BLaER1 (cell line): ENCODE measurements around the gene ARL14.
"Not testable (repeated sequence)": the region's sequence is repeated elsewhere in the genome, so short reads cannot be mapped to it uniquely, and the experiment has no call there.

Experiments
- H3K27ac ChIP-seq: shearing (Covaris generic); formaldehyde crosslinking; 2 replicates; pipeline ENCODE4 v1.8.1; 2022
- H3K27me3 ChIP-seq: shearing (Covaris generic); formaldehyde crosslinking; 2 replicates; pipeline ENCODE4 v1.8.1; 2022
- H3K36me3 ChIP-seq: shearing (Covaris generic); formaldehyde crosslinking; 2 replicates; pipeline ENCODE4 v1.8.1; 2022
- H3K4me1 ChIP-seq: shearing (Covaris generic); formaldehyde crosslinking; 2 replicates; pipeline ENCODE4 v1.8.1; 2022
- H3K4me2 ChIP-seq: shearing (Covaris generic); formaldehyde crosslinking; 2 replicates; pipeline ENCODE4 v1.8.1; 2022
- H3K4me3 ChIP-seq: shearing (Covaris generic); formaldehyde crosslinking; 2 replicates; pipeline ENCODE4 v1.8.1; 2022
- H3K9ac ChIP-seq: shearing (Covaris generic); formaldehyde crosslinking; 2 replicates; pipeline ENCODE4 v1.8.1; 2022
- H3K9me3 ChIP-seq: shearing (Covaris generic); formaldehyde crosslinking; 2 replicates; pipeline ENCODE4 v1.8.1; 2022
- H4K20me1 ChIP-seq: shearing (Covaris generic); formaldehyde crosslinking; 2 replicates; pipeline ENCODE4 v1.8.1; 2022
- Cebpa-rat ChIP-seq: shearing (Covaris generic); IDR thresholded peaks from 2 replicates; pipeline ENCODE4 v1.8.1; 2022

Gene ARL14

DNA sequence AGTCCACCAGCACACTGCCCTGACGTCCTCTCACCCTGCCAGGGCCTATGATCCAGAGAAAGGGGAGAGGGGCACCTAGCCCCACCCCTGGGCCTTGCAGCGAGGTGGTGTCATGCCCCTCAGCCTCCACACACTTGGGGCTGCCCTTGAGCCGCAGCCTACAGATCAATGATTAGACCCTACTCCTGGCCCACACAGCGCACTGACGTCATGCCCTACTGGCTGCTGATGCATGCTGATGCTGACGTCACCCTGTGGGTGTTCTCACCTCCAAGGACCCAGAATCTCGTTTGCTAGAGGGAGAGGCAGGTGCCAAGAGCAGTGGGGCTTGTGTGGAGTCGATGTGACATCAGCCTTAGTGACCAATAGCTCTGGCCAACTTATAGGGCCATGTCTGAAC is 18.0 kb downstream of the ARL14 start:
- H3K27ac ChIP-seq: no peak overlapping the region
- TF ChIP-seq Cebpa-rat: no peak
- no peak overlapping the region for H3K9ac ChIP-seq
- no peaks in the 10 kb centered on the region for H3K36me3 ChIP-seq
- H4K20me1 ChIP-seq: no peaks in the 10 kb centered on the region
- no peak overlapping the region for H3K4me2 ChIP-seq
- H3K4me3 ChIP-seq: no peak overlapping the region
- no peaks in the 10 kb centered on the region for H3K27me3 ChIP-seq
- no peaks in the 10 kb centered on the region for H3K9me3 ChIP-seq
- no peaks in the 10 kb centered on the region for H3K4me1 ChIP-seq

DNA sequence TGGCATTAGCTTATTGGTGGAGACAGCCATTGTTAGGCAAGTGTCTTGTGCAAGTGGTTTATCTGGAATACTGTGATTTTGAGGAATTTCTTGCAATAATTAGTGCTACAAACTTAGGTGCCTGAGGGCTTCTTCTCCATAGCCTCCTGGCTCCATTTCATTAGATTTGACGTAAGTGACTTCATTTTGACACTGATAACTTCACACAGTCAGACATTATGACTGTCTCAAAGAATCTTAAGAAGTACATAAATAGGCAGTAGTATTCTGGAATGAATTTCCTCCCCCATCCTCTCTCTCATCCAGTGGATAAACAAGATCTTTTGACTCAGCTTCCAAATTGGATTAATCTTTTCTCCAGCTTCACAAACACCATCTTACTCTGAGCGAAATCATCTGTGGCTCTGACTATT is 19.0 kb downstream of the ARL14 start:
- no peaks in the 10 kb centered on the region for H4K20me1 ChIP-seq
- no peaks in the 10 kb centered on the region for H3K27me3 ChIP-seq
- H3K4me1 ChIP-seq: no peaks in the 10 kb centered on the region
- no peak overlapping the region for H3K9ac ChIP-seq
- no peak for TF ChIP-seq Cebpa-rat
- no peak overlapping the region for H3K4me2 ChIP-seq
- no peaks in the 10 kb centered on the region for H3K9me3 ChIP-seq
- H3K4me3 ChIP-seq: no peak overlapping the region
- no peaks in the 10 kb centered on the region for H3K36me3 ChIP-seq
- H3K27ac ChIP-seq: no peak overlapping the region

DNA sequence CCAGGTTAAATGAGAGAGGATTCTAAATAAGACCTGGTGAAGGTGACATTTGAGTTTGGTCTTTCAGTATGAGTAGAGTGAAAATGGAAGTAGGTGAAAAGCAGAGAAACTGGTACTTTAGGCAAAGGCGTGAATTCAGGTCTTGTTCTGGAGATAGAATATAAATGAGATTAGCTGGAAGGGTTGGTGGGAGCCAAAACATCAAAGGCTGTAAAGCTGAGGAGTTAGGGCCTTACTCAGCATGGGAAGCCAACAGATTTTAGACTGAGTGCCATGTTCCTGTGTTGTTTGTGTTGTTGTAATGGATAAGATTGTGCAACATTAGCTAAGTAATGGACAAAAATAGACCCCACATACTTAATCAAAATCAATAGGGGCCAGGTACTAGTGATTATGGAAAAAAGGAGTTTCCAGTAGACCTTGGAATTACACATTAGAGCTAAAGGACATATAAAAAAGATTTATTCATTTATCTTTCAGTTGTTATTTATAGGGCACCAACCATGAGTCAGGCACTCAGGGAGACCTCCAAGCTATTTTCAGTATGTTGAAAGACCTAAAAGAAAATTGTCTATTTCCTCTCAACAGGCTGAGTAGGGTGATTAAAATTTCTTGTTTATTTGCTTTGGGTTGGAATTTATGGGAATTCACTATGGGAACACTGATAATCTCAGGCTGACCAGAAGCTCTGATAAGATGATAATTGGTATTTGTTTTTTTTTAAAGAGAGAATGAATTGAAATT is 20.8 kb downstream of the ARL14 start:
- Histone ChIP-seq H3K36me3 (no peaks in the 10 kb centered on the region), H3K4me2 (no peak overlapping the region), H3K4me3 (no peak overlapping the region), H3K9ac (no peak overlapping the region), H3K4me1 (no peaks in the 10 kb centered on the region), H3K27ac (no peak overlapping the region), H3K27me3 (no peaks in the 10 kb centered on the region), H4K20me1 (no peaks in the 10 kb centered on the region), H3K9me3 (0 out of 2 replicates have a peak, but pooled peaks cover 1% of the 10 kb centered on the region)
- no peak for TF ChIP-seq Cebpa-rat

DNA sequence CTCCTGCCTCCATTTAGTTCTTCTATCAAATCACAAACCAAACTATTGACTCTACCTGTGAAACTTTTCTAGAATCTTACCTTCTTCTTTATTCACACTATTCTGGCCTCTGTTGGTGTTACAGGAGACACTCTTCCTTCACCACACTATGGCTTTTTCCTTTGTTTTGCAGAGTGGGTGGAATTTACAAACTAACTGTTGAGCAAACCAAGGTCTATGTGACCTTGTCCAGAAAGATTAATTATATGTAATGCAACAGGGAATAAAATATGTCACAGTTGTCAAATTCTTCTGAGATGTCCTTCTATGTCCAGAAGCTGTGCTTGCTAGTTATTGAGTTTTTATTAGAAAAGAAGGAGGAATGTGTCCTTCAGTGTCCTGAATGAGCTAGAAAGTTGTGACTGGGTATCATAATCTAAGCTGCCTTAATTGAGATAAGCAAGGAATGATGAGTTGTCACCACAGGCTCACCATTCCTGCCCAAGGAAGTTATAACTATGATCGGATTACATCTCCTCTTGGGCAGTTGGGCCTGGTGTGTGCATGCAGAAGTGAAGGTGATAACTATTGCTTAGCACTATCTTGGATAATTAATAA is 21.7 kb downstream of the ARL14 start:
- no peak overlapping the region for H3K4me2 ChIP-seq
- no peak for TF ChIP-seq Cebpa-rat
- H3K27me3 ChIP-seq: no peaks in the 10 kb centered on the region
- H3K27ac ChIP-seq: no peak overlapping the region
- H3K36me3 ChIP-seq: no peaks in the 10 kb centered on the region
- no peak overlapping the region for H3K9ac ChIP-seq
- no peaks in the 10 kb centered on the region for H3K4me1 ChIP-seq
- H3K9me3 ChIP-seq: 0 out of 2 replicates have a peak, but pooled peaks cover 5% of the 10 kb centered on the region
- H4K20me1 ChIP-seq: no peaks in the 10 kb centered on the region
- H3K4me3 ChIP-seq: no peak overlapping the region

DNA sequence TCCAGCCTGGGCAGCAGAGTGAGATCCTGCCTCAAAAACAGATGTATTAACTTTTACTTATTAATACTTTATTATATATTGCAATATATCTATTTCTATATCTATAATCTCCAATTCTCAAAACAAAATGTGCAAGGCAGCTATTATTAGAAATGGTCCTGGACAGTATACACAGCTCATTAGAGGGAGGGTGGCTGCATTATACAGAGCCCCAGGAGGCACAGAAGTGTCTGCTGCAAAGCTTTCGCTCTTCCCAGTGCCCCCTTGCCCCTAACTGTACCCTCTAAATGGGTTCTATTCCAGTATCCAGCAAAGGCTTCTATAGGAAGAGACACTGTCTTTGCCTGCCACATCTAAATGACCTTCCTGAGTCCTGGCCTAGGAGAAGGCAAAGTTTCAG is 24.5 kb downstream of the ARL14 start:
- 0 out of 2 replicates have a peak, but pooled peaks cover 5% of the 10 kb centered on the region for H3K9me3 ChIP-seq
- no peaks in the 10 kb centered on the region for H4K20me1 ChIP-seq
- TF ChIP-seq Cebpa-rat: no peak
- H3K4me2 ChIP-seq: no peak overlapping the region
- H3K4me1 ChIP-seq: no peaks in the 10 kb centered on the region
- no peaks in the 10 kb centered on the region for H3K27me3 ChIP-seq
- no peak overlapping the region for H3K9ac ChIP-seq
- no peak overlapping the region for H3K4me3 ChIP-seq
- no peaks in the 10 kb centered on the region for H3K36me3 ChIP-seq
- no peak overlapping the region for H3K27ac ChIP-seq

- no peak overlapping the region for H3K4me2 ChIP-seq
- H3K27me3 ChIP-seq: no peaks in the 10 kb centered on the region
- H4K20me1 ChIP-seq: no peaks in the 10 kb centered on the region
- no peaks in the 10 kb centered on the region for H3K4me1 ChIP-seq
- no peak overlapping the region for H3K4me3 ChIP-seq
- 0 out of 2 replicates have a peak, but pooled peaks cover 5% of the 10 kb centered on the region for H3K9me3 ChIP-seq
- TF ChIP-seq Cebpa-rat: no peak
- H3K27ac ChIP-seq: no peak overlapping the region
- H3K36me3 ChIP-seq: no peaks in the 10 kb centered on the region
- no peak overlapping the region for H3K9ac ChIP-seq
Observed at GRCh38 chr3:160702290-160702689, 25.3 kb downstream of the ARL14 start.

GRCh38 chr3:160703974-160704373 is 27.0 kb downstream of the ARL14 start:
- H3K36me3 ChIP-seq: no peaks in the 10 kb centered on the region
- H3K9me3 ChIP-seq: 0 out of 2 replicates have a peak, but pooled peaks cover 5% of the 10 kb centered on the region
- no peak for TF ChIP-seq Cebpa-rat
- H4K20me1 ChIP-seq: no peaks in the 10 kb centered on the region
- no peak overlapping the region for H3K4me2 ChIP-seq
- no peak overlapping the region for H3K4me3 ChIP-seq
- H3K27me3 ChIP-seq: no peaks in the 10 kb centered on the region
- no peak overlapping the region for H3K9ac ChIP-seq
- H3K4me1 ChIP-seq: no peaks in the 10 kb centered on the region
- no peak overlapping the region for H3K27ac ChIP-seq

DNA sequence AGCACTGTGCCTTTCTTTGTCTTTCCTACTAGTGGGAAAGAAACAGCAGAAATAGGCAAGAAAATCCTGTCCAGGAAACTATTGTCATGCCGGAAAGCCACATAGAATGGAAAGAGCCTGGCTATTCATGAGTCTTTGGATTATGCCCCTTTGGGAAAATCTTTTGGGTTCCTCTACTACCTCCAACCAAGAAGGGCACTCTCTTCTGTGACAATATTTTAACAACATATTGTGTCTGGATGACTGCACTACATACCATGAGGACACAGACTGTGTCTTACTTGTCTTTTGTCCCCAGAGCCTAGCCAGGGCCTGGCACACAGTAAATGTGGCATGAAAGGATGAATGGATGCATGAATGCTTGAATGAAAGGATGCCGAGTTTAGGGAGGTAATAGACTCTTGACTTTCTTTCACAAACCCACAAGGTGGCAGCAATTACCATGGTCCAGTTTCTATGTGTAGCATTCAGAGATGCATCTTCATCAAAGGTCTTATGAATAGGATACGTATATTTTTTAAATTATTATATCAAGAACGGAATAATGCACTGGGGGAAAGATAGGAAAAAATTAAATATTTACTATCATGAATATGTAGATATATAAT is 30.3 kb downstream of the ARL14 start:
- no peaks in the 10 kb centered on the region for H3K36me3 ChIP-seq
- no peak overlapping the region for H3K4me2 ChIP-seq
- no peak for TF ChIP-seq Cebpa-rat
- H4K20me1 ChIP-seq: no peaks in the 10 kb centered on the region
- no peak overlapping the region for H3K4me3 ChIP-seq
- no peaks in the 10 kb centered on the region for H3K4me1 ChIP-seq
- H3K9ac ChIP-seq: no peak overlapping the region
- H3K27me3 ChIP-seq: no peaks in the 10 kb centered on the region
- 0 out of 2 replicates have a peak, but pooled peaks cover 5% of the 10 kb centered on the region for H3K9me3 ChIP-seq
- no peak overlapping the region for H3K27ac ChIP-seq

GRCh38 chr3:160709477-160710182 is 32.7 kb downstream of the ARL14 start:
- no peaks in the 10 kb centered on the region for H3K9me3 ChIP-seq
- no peak for TF ChIP-seq Cebpa-rat
- no peaks in the 10 kb centered on the region for H3K4me1 ChIP-seq
- no peaks in the 10 kb centered on the region for H3K36me3 ChIP-seq
- no peak overlapping the region for H3K4me3 ChIP-seq
- H4K20me1 ChIP-seq: no peaks in the 10 kb centered on the region
- H3K9ac ChIP-seq: no peak overlapping the region
- H3K27me3 ChIP-seq: no peaks in the 10 kb centered on the region
- H3K27ac ChIP-seq: no peak overlapping the region
- no peak overlapping the region for H3K4me2 ChIP-seq

DNA sequence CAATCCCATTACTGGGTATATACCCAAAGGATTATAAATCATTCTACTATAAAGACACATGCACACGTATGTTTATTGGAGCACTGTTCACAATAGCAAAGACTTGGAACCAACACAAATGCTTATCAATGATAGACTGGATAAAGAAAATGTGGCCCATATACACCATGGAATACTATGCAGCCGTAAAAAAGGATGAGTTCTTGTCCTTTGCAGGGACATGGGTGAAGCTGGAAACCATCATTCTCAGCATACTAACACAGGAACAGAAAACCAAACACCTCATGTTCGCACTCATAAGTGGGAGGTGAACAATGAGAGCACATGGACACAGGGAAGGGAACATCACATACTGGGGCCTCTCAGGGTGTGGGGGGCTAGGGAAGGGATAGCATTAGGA is 36.2 kb downstream of the ARL14 start:
- H3K27ac ChIP-seq, H4K20me1 ChIP-seq, H3K36me3 ChIP-seq, H3K4me2 ChIP-seq, H3K4me3 ChIP-seq, H3K4me1 ChIP-seq, H3K9ac ChIP-seq, H3K27me3 ChIP-seq, H3K9me3 ChIP-seq: not testable (repeated sequence)
